SK-N-SH (cell line): Measurements from ENCODE around the gene PSTK. TPM values are rescaled to one million over a fixed set of nuclear protein-coding genes. Genes with fewer than 3 reads are reported as not detected.

Experiments used
- CTCF ChIA-PET: fragments of 300-600, 350-600 bp; formaldehyde crosslinking; extraction: SDS; loops from one replicate; lab custom pipeline; 2021; lab: Yijun Ruan, JAX
- POLR2A ChIA-PET: fragments of 350-600 bp; sonication (Branson Sonifier 250); formaldehyde crosslinking; extraction: SDS; loops from one replicate; lab custom pipeline; 2020; ENCODE audit warnings: antibody characterized with exemption, inconsistent platforms; lab: Yijun Ruan, JAX
- DNase-seq: peaks from one replicate; pipeline ENCODE4 v3.0.0; 2012
- H2AFZ ChIP-seq: fragments of 200-600 bp; sonication (generic); 2 replicates; pipeline ENCODE4 v1.8.1; 2016; ENCODE audit warnings: antibody characterized with exemption, mild to moderate bottlenecking, low read depth
- H3F3A ChIP-seq: fragments of 200-600 bp; sonication (generic); replicated peaks from 2 replicates; pipeline ENCODE3; 2016; ENCODE audit warnings: antibody characterized with exemption, mild to moderate bottlenecking; ENCODE audit not compliant: insufficient read depth
- H3K27ac ChIP-seq, 2 experiments: fragments of 200-500 bp in 1 of 2; fragments of 200-600 bp in 1 of 2; sonication (Bioruptor generic) in 1 of 2; sonication (generic), shearing (Covaris generic) in 1 of 2; 2 replicates each; pipeline versions ENCODE4 v1.5.1 to v1.6.1; 2014 to 2016; ENCODE audit warnings: low read depth in 2 of 2, inconsistent platforms in 1 of 2, low read length in 1 of 2, mild to moderate bottlenecking in 1 of 2, mixed read lengths in 1 of 2
- H3K27me3 ChIP-seq: fragments of 200-600 bp; sonication (generic), shearing (Covaris generic); 2 replicates; pipeline ENCODE4 v1.6.1; 2016; ENCODE audit warnings: mixed run types; ENCODE audit not compliant: insufficient read depth
- H3K36me3 ChIP-seq, 2 experiments: fragments of 200-500 bp in 1 of 2; fragments of 200-600 bp in 1 of 2; sonication (Bioruptor generic) in 1 of 2; sonication (generic) in 1 of 2; replicated peaks in 1 of 2; 2 replicates each; pipeline versions ENCODE3 to v1.5.1; 2014 to 2016; ENCODE audit warnings: low read length in 1 of 2, mild to moderate bottlenecking in 1 of 2; ENCODE audit not compliant: insufficient read depth in 2 of 2, control insufficient read depth in 1 of 2
- H3K4me1 ChIP-seq, 2 experiments: fragments of 200-500 bp in 1 of 2; fragments of 200-600 bp in 1 of 2; sonication (Bioruptor generic) in 1 of 2; sonication (generic), shearing (Covaris generic) in 1 of 2; 2 replicates each; pipeline versions ENCODE4 v1.5.1 to v1.6.1; 2014 to 2016; ENCODE audit warnings: low read depth in 1 of 2, low read length in 1 of 2, mixed run types in 1 of 2; ENCODE audit not compliant: insufficient read depth in 2 of 2, control insufficient read depth in 1 of 2
- H3K4me2 ChIP-seq: fragments of 200-600 bp; sonication (generic), shearing (Covaris generic); 2 replicates; pipeline ENCODE4 v1.6.1; 2017; ENCODE audit warnings: mixed run types
- H3K4me3 ChIP-seq, 2 experiments: fragments of 200-500 bp in 1 of 2; fragments of 200-600 bp in 1 of 2; sonication (Bioruptor generic) in 1 of 2; sonication (generic), shearing (Covaris generic) in 1 of 2; 2 replicates each; pipeline versions ENCODE4 v1.5.1 to v1.8.1; 2014 to 2016; ENCODE audit warnings: low read depth in 2 of 2, inconsistent platforms in 1 of 2, low read length in 1 of 2, mild to moderate bottlenecking in 1 of 2, mixed read lengths in 1 of 2, moderate library complexity in 1 of 2
- H3K79me2 ChIP-seq: fragments of 200-600 bp; sonication (generic); 2 replicates; pipeline ENCODE4 v1.8.1; 2017; ENCODE audit warnings: mild to moderate bottlenecking; ENCODE audit not compliant: insufficient read depth
- H3K9ac ChIP-seq: fragments of 200-600 bp; sonication (generic); 2 replicates; pipeline ENCODE4 v1.6.1; 2017; ENCODE audit warnings: mixed run types
- H3K9me2 ChIP-seq: fragments of 200-600 bp; sonication (generic); 2 replicates; pipeline ENCODE4 v1.6.1; 2017; ENCODE audit warnings: mixed run types
- H3K9me3 ChIP-seq: fragments of 200-600 bp; sonication (generic); 2 replicates; pipeline ENCODE4 v1.6.1; 2017; ENCODE audit warnings: mixed run types, mild to moderate bottlenecking, moderate library complexity
- H4K20me1 ChIP-seq: fragments of 200-600 bp; sonication (generic); 2 replicates; pipeline ENCODE4 v1.6.1; 2017; ENCODE audit warnings: mild to moderate bottlenecking, mixed run types; ENCODE audit not compliant: insufficient read depth
- CHD2 ChIP-seq: fragments of 150-350 bp; IDR thresholded peaks from 2 replicates; pipeline ENCODE4 v1.6.1; 2018; ENCODE audit warnings: low read length; ENCODE audit not compliant: partially characterized antibody
- CTCF ChIP-seq: fragments of 200-600 bp; sonication (generic); IDR thresholded peaks from 2 replicates; pipeline ENCODE4 v1.6.1; 2017; ENCODE audit warnings: antibody characterized with exemption, mild to moderate bottlenecking, moderate library complexity
- EP300 ChIP-seq, 2 experiments: IDR thresholded peaks; 2 replicates each; pipeline versions ENCODE4 v1.4.0 to v1.6.1; 2012; ENCODE audit warnings: borderline replicate concordance in 1 of 2, low read depth in 1 of 2, low read length in 1 of 2
- EZH2phosphoT487 ChIP-seq: fragments of 200-600 bp; sonication (generic); IDR thresholded peaks from 2 replicates; pipeline ENCODE4 v1.6.1; 2017; ENCODE audit warnings: low read depth, mixed run types, mild to moderate bottlenecking, antibody characterized with exemption, moderate library complexity, borderline replicate concordance
- FOXJ3 ChIP-seq: sonication (generic); formaldehyde crosslinking; IDR thresholded peaks from 2 replicates; pipeline ENCODE4 v1.5.1; 2020; ENCODE audit warnings: mild to moderate bottlenecking, missing genetic modification reagents
- FOXM1 ChIP-seq: IDR thresholded peaks from 2 replicates; pipeline ENCODE4 v1.4.0; 2012; ENCODE audit warnings: low read depth, mild to moderate bottlenecking
- GABPA ChIP-seq: IDR thresholded peaks from 2 replicates; pipeline ENCODE4 v1.4.0; 2012; ENCODE audit warnings: low read depth, mild to moderate bottlenecking
- GATA2 ChIP-seq: sonication (generic); formaldehyde crosslinking; IDR thresholded peaks from 2 replicates; pipeline ENCODE4 v1.5.0; 2020; ENCODE audit warnings: mild to moderate bottlenecking, missing genetic modification reagents
- JUND ChIP-seq: IDR thresholded peaks from 2 replicates; pipeline ENCODE4 v1.4.0; 2012
- MAX ChIP-seq: IDR thresholded peaks from 2 replicates; pipeline ENCODE4 v1.4.0; 2012; ENCODE audit warnings: low read depth
- NFIC ChIP-seq: IDR thresholded peaks from 2 replicates; pipeline ENCODE4 v1.4.0; 2012; ENCODE audit warnings: borderline replicate concordance
- PBX3 ChIP-seq: IDR thresholded peaks from 2 replicates; pipeline ENCODE4; 2012
- RAD21 ChIP-seq: IDR thresholded peaks from 2 replicates; pipeline ENCODE4 v1.6.1; 2012; ENCODE audit warnings: mild to moderate bottlenecking, low read length
- REST ChIP-seq: IDR thresholded peaks from 2 replicates; pipeline ENCODE4 v1.6.1; 2012; ENCODE audit warnings: mild to moderate bottlenecking, low read depth, low read length, moderate library complexity
- RFX5 ChIP-seq: IDR thresholded peaks from 2 replicates; pipeline ENCODE4 v1.6.1; 2012; ENCODE audit warnings: mild to moderate bottlenecking, improper control_type of control experiment, low read length
- RXRA ChIP-seq: IDR thresholded peaks from 2 replicates; pipeline ENCODE4 v1.4.0; 2012; ENCODE audit warnings: low read depth, mild to moderate bottlenecking, borderline replicate concordance
- SMC3 ChIP-seq: IDR thresholded peaks from 2 replicates; pipeline ENCODE4 v1.6.1; 2012; ENCODE audit warnings: low read depth, low read length, improper control_type of control experiment
- TAF1 ChIP-seq: IDR thresholded peaks from 2 replicates; pipeline ENCODE4 v1.6.1; 2012; ENCODE audit warnings: low read depth, mild to moderate bottlenecking, low read length, moderate library complexity, borderline replicate concordance
- USF2 ChIP-seq: fragments of 150-350 bp; IDR thresholded peaks from 2 replicates; pipeline ENCODE4 v1.6.1; 2017; ENCODE audit warnings: antibody characterized with exemption, low read length, low read depth, borderline replicate concordance
- YY1 ChIP-seq: IDR thresholded peaks from 2 replicates; pipeline ENCODE4 v1.4.0; 2012; ENCODE audit warnings: low read depth, mild to moderate bottlenecking
- ZBTB33 ChIP-seq: IDR thresholded peaks from 2 replicates; pipeline ENCODE4 v1.4.0; 2012; ENCODE audit warnings: low read depth, borderline replicate concordance
- WGBS: methylation state at CpG from one replicate; pipeline ENCODE4 v1.1.6; 2017; ENCODE audit warnings: low lambda C conversion rate; 5-methylcytosine and 5-hydroxymethylcytosine counted together
- polyA plus RNA-seq, 3 experiments: library from polyadenylated mRNA; depleted of rRNA; stranded (reverse); fragments of >200 nt; gene quantifications; 2 replicates each; pipeline ENCODE4 v1.2.3, GENCODE V29; 2012

Gene PSTK
- 8.4 and 9.5 TPM in 2 replicates for polyA plus RNA-seq (2012; rRNA removed)
- 8.5 and 9.9 TPM in 2 replicates for polyA plus RNA-seq (2012; cell fraction: cytosol; rRNA removed)
- polyA plus RNA-seq (2012; cell fraction: nucleus; rRNA removed) = 5.7 and 9.7 TPM in 2 replicates

GRCh38 chr10:122980209-122981065, at the start of gene PSTK:
Gene PSTK, plus strand, starts transcription at chr10:122980401. Its CDS starts 79 bp downstream, at chr10:122980480.
- H3K4me3 ChIP-seq = peak within 1 kb of the TSS; percentile 76 to 87
- CTCF ChIA-PET = interaction anchor here (0.6 to 3.5 kb wide), 19 partner anchors 9 to 331 kb away, joined by 3 to 18 read pairs (median 5); partner anchors contain the start of genes ACADSB, C10orf88 and IKZF5
- peaks cover 10% of the 10 kb centered on the region for H3F3A ChIP-seq
- H4K20me1 ChIP-seq = no peaks in the 10 kb centered on the region
- no peaks in the 10 kb centered on the region for H3K9me3 ChIP-seq
- H3K27ac ChIP-seq = peak within 1 kb of the TSS; percentile 86 to 97
- peaks cover 4 to 11% of the 10 kb centered on the region in 2 experiments for H3K36me3 ChIP-seq
- H2AFZ ChIP-seq = peak within 1 kb of the TSS; percentile 94
- H3K4me1 ChIP-seq = peaks cover 4 to 6% of the 10 kb centered on the region in 2 experiments; a peak in 2 of 4 replicates
- no peaks in the 10 kb centered on the region for H3K27me3 ChIP-seq
- H3K9me2 ChIP-seq = no peaks in the 10 kb centered on the region
- peak; percentile 97 for DNase-seq
- peak within 1 kb of the TSS; percentile 91 for H3K9ac ChIP-seq
- 1% methylated on average over 15 of the region's 73 CpGs for WGBS
- no peaks in the 10 kb centered on the region for H3K79me2 ChIP-seq
- POLR2A ChIA-PET = interaction anchor here (1.0 to 1.5 kb wide), 2 partner anchors 26 to 28 kb away, joined by 3 read pairs; partner anchors contain the start of genes C10orf88 and IKZF5
- peak within 1 kb of the TSS; percentile 88 for H3K4me2 ChIP-seq
- TF ChIP-seq ZBTB33 = peak; percentile 77; the same call in 1 of the 2 replicates
- TF ChIP-seq FOXJ3 (CRISPR knock-in tag) = no peak
- TF ChIP-seq FOXM1 = no peak
- no peak for TF ChIP-seq YY1
- TF ChIP-seq TAF1 = peak; percentile 70
- TF ChIP-seq EZH2phosphoT487 = no peak
- peak; percentile 73 for TF ChIP-seq CTCF
- no peak for TF ChIP-seq RFX5
- no peak for TF ChIP-seq CHD2
- TF ChIP-seq NFIC = no peak
- TF ChIP-seq JUND = no peak
- TF ChIP-seq GATA2 (CRISPR knock-in tag) = 0 out of 2 replicates have a peak, but pooled peaks have one; percentile 27
- peak; percentile 72 for TF ChIP-seq MAX
- no peak for TF ChIP-seq RXRA
- peak; percentile 26 for TF ChIP-seq RAD21
- TF ChIP-seq EP300 (IDR thresholded peaks at IDR 0.05; ENCODE audit: borderline replicate concordance in 1 of 2, low read depth in 1 of 2, low read length in 1 of 2) = no peak
- no peak for TF ChIP-seq USF2
- 0 out of 2 replicates have a peak, but pooled peaks have one; percentile 33 for TF ChIP-seq REST
- peak; percentile 22; the same call in 1 of the 2 replicates for TF ChIP-seq SMC3
- TF ChIP-seq GABPA = no peak
- TF ChIP-seq PBX3 = no peak
